ENCODE data around the gene KIT.

KIT gene

DNA sequence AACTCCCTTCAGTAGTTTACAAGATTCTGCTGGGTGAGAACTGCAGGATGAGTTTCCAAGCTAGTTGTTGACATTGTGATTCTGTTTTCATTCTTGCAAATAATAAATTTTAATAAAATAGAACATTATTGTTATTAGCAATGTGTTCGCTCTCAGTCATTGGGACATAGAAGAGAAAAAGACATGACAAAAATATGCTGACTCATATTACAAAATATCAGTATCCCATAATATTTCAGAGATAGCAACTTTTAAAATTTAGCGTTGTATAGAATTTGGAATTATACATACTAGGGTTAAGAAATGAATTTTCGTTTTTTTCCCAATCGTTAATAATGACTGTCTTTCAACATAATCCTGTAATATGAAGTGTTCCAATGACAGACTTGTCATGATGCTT lies 45.4 kb downstream of the KIT start:
- Histone ChIP-seq H3K36me3 (ENCODE audit: control insufficient read depth, insufficient read depth, low read length) (no peaks in the 10 kb centered on the region), H3K27ac (ENCODE audit: low read depth, low read length, severe bottlenecking) (no peak overlapping the region), H3K4me1 (ENCODE audit: control insufficient read depth, insufficient read depth, low read length, poor library complexity, severe bottlenecking) (no peaks in the 10 kb centered on the region), H3K4me3 (ENCODE audit: extremely low read depth, insufficient read depth, low read length, poor library complexity, severe bottlenecking) (no peak overlapping the region), H3K9me3 (ENCODE audit: control insufficient read depth, low read length) (no peaks in the 10 kb centered on the region)
- WGBS, 2 experiments (ENCODE audit: insufficient coverage in 2 of 2) = no CpG with 5 or more reads among the region's 4 CpGs

GRCh38 chr4:54707406-54707805 lies 49.6 kb downstream of the KIT start:
- H3K36me3 ChIP-seq (ENCODE audit: control insufficient read depth, insufficient read depth, low read length) = no peaks in the 10 kb centered on the region
- no peak overlapping the region for H3K27ac ChIP-seq (ENCODE audit: low read depth, low read length, severe bottlenecking)
- H3K4me3 ChIP-seq (ENCODE audit: extremely low read depth, insufficient read depth, low read length, poor library complexity, severe bottlenecking) = no peak overlapping the region
- H3K4me1 ChIP-seq (ENCODE audit: control insufficient read depth, insufficient read depth, low read length, poor library complexity, severe bottlenecking) = no peaks in the 10 kb centered on the region
- no peaks in the 10 kb centered on the region for H3K9me3 ChIP-seq (ENCODE audit: control insufficient read depth, low read length)
- 100% methylated on average over 1 of the region's 3 CpGs; no CpG with 5 or more reads in 1 of the 2 experiments for WGBS, 2 experiments (ENCODE audit: insufficient coverage in 2 of 2)

DNA sequence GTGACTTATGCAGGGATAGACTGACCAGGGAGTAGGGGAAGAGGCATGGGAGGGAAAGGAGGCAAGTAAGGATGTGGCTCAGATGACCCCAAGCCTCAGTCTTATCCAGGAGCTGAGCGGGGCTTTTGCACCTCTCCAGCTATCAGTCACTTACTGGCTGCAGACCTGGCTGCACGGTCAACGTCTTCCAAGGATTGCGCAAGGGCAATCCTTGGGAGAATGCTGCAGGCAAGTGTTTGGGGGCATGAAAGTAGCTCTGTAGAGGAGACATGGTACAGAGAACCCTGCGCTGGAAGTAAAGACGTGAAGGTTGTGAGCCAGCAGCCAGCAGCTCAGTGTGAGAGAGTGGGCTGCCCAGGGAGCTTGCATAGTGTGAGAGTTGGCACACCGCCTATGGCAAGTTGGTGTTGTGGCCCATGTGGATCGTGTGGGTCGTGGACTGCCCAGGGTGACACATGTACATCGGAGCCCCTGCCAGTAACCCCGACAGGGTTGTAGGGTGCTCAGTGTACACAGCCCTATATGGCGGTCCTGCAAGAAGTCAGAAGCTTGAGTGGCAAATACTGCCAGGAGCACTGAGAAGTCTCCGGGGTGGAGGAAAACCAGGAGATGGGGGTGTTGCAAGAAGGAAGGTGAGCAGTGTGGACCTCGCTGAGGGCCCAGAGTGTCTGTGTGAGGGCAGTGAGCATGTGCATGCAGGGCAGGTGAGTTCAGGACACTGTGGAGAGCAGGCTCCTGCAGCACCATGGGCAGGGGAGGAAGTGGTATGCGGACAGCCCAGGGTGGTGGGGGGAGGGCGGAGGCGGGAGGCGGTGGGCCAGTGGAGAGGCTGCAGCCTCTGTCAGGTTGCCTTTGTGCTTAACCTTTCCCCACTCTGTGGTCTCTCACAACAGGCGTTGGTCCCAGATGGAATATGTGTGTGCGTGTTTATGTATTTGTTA lies 50.9 kb downstream of the KIT start:
- WGBS, 2 experiments (ENCODE audit: insufficient coverage in 2 of 2) = 83 to 85% methylated on average over 14 to 16 of the region's 20 CpGs
- Histone ChIP-seq H3K4me3 (ENCODE audit: extremely low read depth, insufficient read depth, low read length, poor library complexity, severe bottlenecking) (no peak overlapping the region), H3K36me3 (ENCODE audit: control insufficient read depth, insufficient read depth, low read length) (no peaks in the 10 kb centered on the region), H3K4me1 (ENCODE audit: control insufficient read depth, insufficient read depth, low read length, poor library complexity, severe bottlenecking) (no peaks in the 10 kb centered on the region), H3K9me3 (ENCODE audit: control insufficient read depth, low read length) (no peaks in the 10 kb centered on the region), H3K27ac (ENCODE audit: low read depth, low read length, severe bottlenecking) (no peak overlapping the region)

DNA sequence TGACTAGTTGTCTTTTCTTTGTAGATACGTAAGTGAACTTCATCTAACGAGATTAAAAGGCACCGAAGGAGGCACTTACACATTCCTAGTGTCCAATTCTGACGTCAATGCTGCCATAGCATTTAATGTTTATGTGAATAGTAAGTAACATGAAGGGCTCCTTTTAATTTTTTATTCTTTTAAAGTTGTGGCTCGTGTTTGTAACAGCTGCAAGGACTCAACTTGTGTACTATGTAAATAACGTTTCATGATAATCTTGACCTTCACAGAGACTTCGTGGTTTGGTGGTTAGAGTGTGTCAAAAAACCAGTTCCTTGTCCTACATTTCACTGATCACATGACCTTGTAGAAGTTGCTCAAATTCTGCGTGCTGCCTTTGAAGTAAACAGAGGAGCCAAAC lies 51.6 kb downstream of the KIT start:
- H3K36me3 ChIP-seq (ENCODE audit: control insufficient read depth, insufficient read depth, low read length) = no peaks in the 10 kb centered on the region

DNA sequence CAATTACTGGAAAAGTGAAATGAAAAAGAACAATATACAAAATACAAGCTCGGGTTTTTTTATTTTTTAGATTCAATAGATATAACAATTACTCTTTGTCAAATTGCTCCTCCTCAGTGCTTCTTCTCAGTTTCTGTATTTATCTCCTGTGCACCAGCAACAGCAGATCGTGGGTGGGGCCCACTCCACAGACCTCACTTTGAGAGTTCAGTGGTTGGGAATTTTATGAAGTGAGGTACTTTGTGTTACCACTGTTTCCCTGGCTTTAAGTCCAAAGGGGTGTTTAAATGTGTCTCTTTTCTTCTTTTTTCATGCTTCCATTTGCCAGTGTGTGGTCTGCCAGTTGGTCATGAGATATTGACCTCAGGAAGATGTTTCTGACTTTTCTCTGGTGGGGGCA lies 54.4 kb downstream of the KIT start:
- no peaks in the 10 kb centered on the region for H3K9me3 ChIP-seq (ENCODE audit: control insufficient read depth, low read length)
- WGBS, 2 experiments (ENCODE audit: insufficient coverage in 2 of 2) = no CpG with 5 or more reads among the region's 2 CpGs
- no peaks in the 10 kb centered on the region for H3K4me1 ChIP-seq (ENCODE audit: control insufficient read depth, insufficient read depth, low read length, poor library complexity, severe bottlenecking)
- H3K27ac ChIP-seq (ENCODE audit: low read depth, low read length, severe bottlenecking) = no peak overlapping the region
- no peak overlapping the region for H3K4me3 ChIP-seq (ENCODE audit: extremely low read depth, insufficient read depth, low read length, poor library complexity, severe bottlenecking)
- no peaks in the 10 kb centered on the region for H3K36me3 ChIP-seq (ENCODE audit: control insufficient read depth, insufficient read depth, low read length)

More for the DNA sequence above, 51.6 kb downstream of the KIT start:
- Histone ChIP-seq H3K27ac (ENCODE audit: low read depth, low read length, severe bottlenecking) (no peak overlapping the region), H3K9me3 (ENCODE audit: control insufficient read depth, low read length) (no peaks in the 10 kb centered on the region), H3K4me3 (ENCODE audit: extremely low read depth, insufficient read depth, low read length, poor library complexity, severe bottlenecking) (no peak overlapping the region), H3K4me1 (ENCODE audit: control insufficient read depth, insufficient read depth, low read length, poor library complexity, severe bottlenecking) (no peaks in the 10 kb centered on the region)
- WGBS, 2 experiments (ENCODE audit: insufficient coverage in 2 of 2) = 89 to 95% methylated on average over 5 to 8 of the region's 8 CpGs

GRCh38 chr4:54714631-54715030 lies 56.9 kb downstream of the KIT start:
- Histone ChIP-seq H3K4me1 (ENCODE audit: control insufficient read depth, insufficient read depth, low read length, poor library complexity, severe bottlenecking) (peaks cover 6% of the 10 kb centered on the region), H3K36me3 (ENCODE audit: control insufficient read depth, insufficient read depth, low read length) (no peaks in the 10 kb centered on the region)

GRCh38 chr4:54716478-54717065 lies 58.8 kb downstream of the KIT start:
- Histone ChIP-seq H3K36me3 (ENCODE audit: control insufficient read depth, insufficient read depth, low read length) (no peaks in the 10 kb centered on the region), H3K4me1 (ENCODE audit: control insufficient read depth, insufficient read depth, low read length, poor library complexity, severe bottlenecking) (peaks cover 6% of the 10 kb centered on the region), H3K27ac (ENCODE audit: low read depth, low read length, severe bottlenecking) (no peak overlapping the region), H3K4me3 (ENCODE audit: extremely low read depth, insufficient read depth, low read length, poor library complexity, severe bottlenecking) (no peak overlapping the region), H3K9me3 (ENCODE audit: control insufficient read depth, low read length) (no peaks in the 10 kb centered on the region)
- WGBS, 2 experiments (ENCODE audit: insufficient coverage in 2 of 2) = 94 to 100% methylated on average over 3 of the region's 5 CpGs

More at GRCh38 chr4:54714631-54715030, 56.9 kb downstream of the KIT start:
- Histone ChIP-seq H3K4me3 (ENCODE audit: extremely low read depth, insufficient read depth, low read length, poor library complexity, severe bottlenecking) (no peak overlapping the region), H3K9me3 (ENCODE audit: control insufficient read depth, low read length) (no peaks in the 10 kb centered on the region), H3K27ac (ENCODE audit: low read depth, low read length, severe bottlenecking) (no peak overlapping the region)
- 77 to 82% methylated on average over 8 of the region's 8 CpGs for WGBS, 2 experiments (ENCODE audit: insufficient coverage in 2 of 2)

- Histone ChIP-seq H3K4me3 (ENCODE audit: extremely low read depth, insufficient read depth, low read length, poor library complexity, severe bottlenecking) (no peak overlapping the region), H3K36me3 (ENCODE audit: control insufficient read depth, insufficient read depth, low read length) (no peaks in the 10 kb centered on the region), H3K27ac (ENCODE audit: low read depth, low read length, severe bottlenecking) (no peak overlapping the region), H3K4me1 (ENCODE audit: control insufficient read depth, insufficient read depth, low read length, poor library complexity, severe bottlenecking) (peaks cover 6% of the 10 kb centered on the region), H3K9me3 (ENCODE audit: control insufficient read depth, low read length) (no peaks in the 10 kb centered on the region)
- WGBS, 2 experiments (ENCODE audit: insufficient coverage in 2 of 2) = 83 to 100% methylated on average over 1 of the region's 3 CpGs
These were observed 59.9 kb downstream of the KIT start for GRCh38 chr4:54717694-54718093.

GRCh38 chr4:54719378-54719777 lies 61.6 kb downstream of the KIT start:
- 81 to 100% methylated on average over 1 to 3 of the region's 3 CpGs for WGBS, 2 experiments (ENCODE audit: insufficient coverage in 2 of 2)
- Histone ChIP-seq H3K36me3 (ENCODE audit: control insufficient read depth, insufficient read depth, low read length) (no peaks in the 10 kb centered on the region), H3K9me3 (ENCODE audit: control insufficient read depth, low read length) (no peaks in the 10 kb centered on the region), H3K4me1 (ENCODE audit: control insufficient read depth, insufficient read depth, low read length, poor library complexity, severe bottlenecking) (peaks cover 6% of the 10 kb centered on the region), H3K4me3 (ENCODE audit: extremely low read depth, insufficient read depth, low read length, poor library complexity, severe bottlenecking) (no peak overlapping the region), H3K27ac (ENCODE audit: low read depth, low read length, severe bottlenecking) (no peak overlapping the region)

DNA sequence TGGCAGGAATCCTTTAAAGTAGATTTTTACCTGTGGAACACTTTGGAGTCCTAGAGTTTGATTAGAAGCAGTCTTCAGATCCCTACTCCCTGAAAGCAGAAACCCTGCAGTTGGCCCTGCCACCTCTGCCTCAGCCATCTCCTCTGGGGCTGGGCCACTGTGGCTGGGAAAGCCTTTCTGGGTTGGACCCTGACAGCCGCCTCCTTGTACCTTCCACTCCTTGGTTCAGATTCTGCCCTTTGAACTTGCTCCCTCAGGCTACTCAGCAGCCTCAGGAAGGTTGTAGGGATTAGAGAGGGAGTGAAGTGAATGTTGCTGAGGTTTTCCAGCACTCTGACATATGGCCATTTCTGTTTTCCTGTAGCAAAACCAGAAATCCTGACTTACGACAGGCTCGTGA lies 65.5 kb downstream of the KIT start:
- WGBS, 2 experiments (ENCODE audit: insufficient coverage in 2 of 2) = 79% methylated on average over 2 of the region's 3 CpGs; no CpG with 5 or more reads in 1 of the 2 experiments
- H3K36me3 ChIP-seq (ENCODE audit: control insufficient read depth, insufficient read depth, low read length) = no peaks in the 10 kb centered on the region
- no peaks in the 10 kb centered on the region for H3K9me3 ChIP-seq (ENCODE audit: control insufficient read depth, low read length)
- H3K4me1 ChIP-seq (ENCODE audit: control insufficient read depth, insufficient read depth, low read length, poor library complexity, severe bottlenecking) = peaks cover 6% of the 10 kb centered on the region
- H3K27ac ChIP-seq (ENCODE audit: low read depth, low read length, severe bottlenecking) = no peak overlapping the region
- H3K4me3 ChIP-seq (ENCODE audit: extremely low read depth, insufficient read depth, low read length, poor library complexity, severe bottlenecking) = no peak overlapping the region

GRCh38 chr4:54723820-54724219 lies 66.1 kb downstream of the KIT start:
- no peak overlapping the region for H3K4me3 ChIP-seq (ENCODE audit: extremely low read depth, insufficient read depth, low read length, poor library complexity, severe bottlenecking)
- no peaks in the 10 kb centered on the region for H3K9me3 ChIP-seq (ENCODE audit: control insufficient read depth, low read length)
- no peak overlapping the region for H3K27ac ChIP-seq (ENCODE audit: low read depth, low read length, severe bottlenecking)
- H3K4me1 ChIP-seq (ENCODE audit: control insufficient read depth, insufficient read depth, low read length, poor library complexity, severe bottlenecking) = peaks cover 6% of the 10 kb centered on the region
- WGBS, 2 experiments (ENCODE audit: insufficient coverage in 2 of 2) = 93 to 100% methylated on average over 3 of the region's 3 CpGs
- H3K36me3 ChIP-seq (ENCODE audit: control insufficient read depth, insufficient read depth, low read length) = no peaks in the 10 kb centered on the region
